Right lung (tissue), 5 donors: ENCODE data around the gene PROSER3. TPM values are rescaled to one million over a fixed set of nuclear protein-coding genes. Genes with fewer than 3 reads are reported as not detected.

ENCODE experiments used
- DNase-seq, 2 donors: peaks; one replicate each; pipeline ENCODE4 v3.0.0-alpha.2; 2013
- polyA plus RNA-seq, 5 donors: library from polyadenylated mRNA; unstranded; fragments of 120-200 nt; gene quantifications; one replicate each; pipeline versions ENCODE4 v1.2.1 to v1.2.3, GENCODE V29; 2013; ENCODE audit warnings: inconsistent platforms in 1 of 5, low replicate concordance in 1 of 5; ENCODE audit not compliant: insufficient read length in 5 of 5, insufficient read depth in 1 of 5

The PROSER3 gene
- polyA plus RNA-seq, 5 donors = 15.9 to 21.4 (median 20.2) TPM

DNA sequence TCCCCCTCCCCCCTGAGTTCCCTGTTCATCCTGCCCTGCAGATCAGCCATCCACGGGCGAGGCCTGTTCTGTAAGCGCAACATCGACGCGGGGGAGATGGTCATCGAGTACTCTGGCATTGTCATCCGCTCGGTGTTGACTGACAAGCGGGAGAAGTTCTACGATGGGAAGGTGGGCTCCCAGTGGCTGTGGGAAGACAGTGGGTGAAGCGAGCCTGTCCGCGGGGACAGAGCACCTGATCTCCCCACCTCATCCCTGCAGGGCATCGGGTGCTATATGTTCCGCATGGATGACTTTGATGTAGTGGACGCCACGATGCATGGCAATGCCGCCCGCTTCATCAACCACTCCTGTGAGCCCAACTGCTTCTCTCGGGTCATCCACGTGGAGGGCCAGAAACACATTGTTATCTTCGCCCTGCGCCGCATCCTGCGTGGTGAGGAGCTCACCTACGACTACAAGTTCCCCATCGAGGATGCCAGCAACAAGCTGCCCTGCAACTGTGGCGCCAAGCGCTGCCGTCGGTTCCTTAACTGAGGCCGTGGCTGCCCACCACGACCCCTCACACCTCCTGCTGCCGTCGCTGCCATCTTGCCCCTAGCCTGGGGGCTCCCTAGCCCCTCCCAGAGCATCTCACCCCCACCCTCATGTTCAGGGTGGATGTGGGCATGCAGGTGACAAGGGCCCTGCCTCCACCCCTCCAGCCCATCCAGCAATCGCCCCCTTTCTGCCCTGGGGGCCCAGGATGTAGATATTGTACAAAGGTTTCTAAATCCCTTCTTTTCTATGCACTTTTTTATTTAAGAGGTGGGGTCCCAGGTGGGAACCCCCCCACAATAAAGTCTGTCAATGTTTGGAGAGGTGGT lies 19.7 kb upstream of the PROSER3 start:
- DNase-seq = no peak

- no peak for DNase-seq
Observed at GRCh38 chr19:35738887-35739229, 19.1 kb upstream of the PROSER3 start.

- DNase-seq = no peak
Observed at GRCh38 chr19:35739275-35740107, 18.5 kb upstream of the PROSER3 start.

- DNase-seq = no peak
Observed at GRCh38 chr19:35740108-35740422, 17.9 kb upstream of the PROSER3 start.

- DNase-seq = peak; percentile 96 to 97
Observed at GRCh38 chr19:35740423-35741202, 17.4 kb upstream of the PROSER3 start.

DNA sequence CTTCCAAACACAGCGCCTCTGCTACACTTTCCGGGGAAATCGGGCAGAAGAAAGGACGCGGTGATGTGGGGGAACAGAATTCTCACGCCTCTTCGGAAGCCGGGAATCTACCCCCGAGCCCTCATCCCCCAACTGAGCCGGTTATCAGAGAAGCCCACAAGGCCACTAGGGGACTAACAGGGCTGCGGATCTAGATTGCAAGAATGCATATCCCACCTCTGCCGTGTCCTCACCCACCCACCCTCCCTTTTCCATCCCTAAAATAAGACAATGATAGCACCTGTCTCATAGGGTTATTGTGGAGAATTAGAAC lies 16.8 kb upstream of the PROSER3 start:
- no peak for DNase-seq

DNA sequence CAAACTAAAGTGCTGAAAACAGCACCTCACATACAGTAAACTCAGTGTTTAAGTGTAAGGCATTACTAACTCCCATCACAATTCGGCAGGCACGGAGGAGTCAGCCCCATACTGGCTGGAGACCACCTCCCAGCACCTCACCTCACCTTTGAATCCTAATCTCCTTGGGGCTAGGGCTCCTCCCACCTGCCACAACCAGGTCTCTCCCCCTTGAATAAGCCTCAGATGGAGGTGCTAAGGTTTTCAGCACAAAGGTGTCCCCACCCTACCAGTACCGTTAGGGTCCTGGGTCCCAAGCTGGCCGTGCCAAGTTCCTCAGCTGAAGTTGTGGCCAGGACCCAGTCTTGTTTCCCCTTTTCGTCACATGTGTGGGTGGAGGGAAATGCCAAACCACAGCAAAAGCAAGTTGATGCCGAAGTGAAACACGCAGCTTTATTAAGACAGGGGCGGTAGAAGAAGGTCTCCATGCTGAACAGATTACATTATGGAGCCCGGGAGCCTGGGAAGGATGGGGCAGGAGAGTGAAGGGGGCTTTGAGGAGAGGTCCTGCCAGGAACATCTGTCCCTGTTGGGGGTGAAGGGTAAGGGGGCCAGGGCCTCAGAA lies 15.8 kb upstream of the PROSER3 start, which contains the start of gene IGFLR1:
IGFLR1 (minus strand) TSS at position 332 of the 604 bp plus-strand sequence. CDS start 1,272 bp downstream, outside the sequence.
- no peak for DNase-seq

GRCh38 chr19:35743640-35744429 lies 14.1 kb upstream of the PROSER3 start:
- no peak for DNase-seq

DNA sequence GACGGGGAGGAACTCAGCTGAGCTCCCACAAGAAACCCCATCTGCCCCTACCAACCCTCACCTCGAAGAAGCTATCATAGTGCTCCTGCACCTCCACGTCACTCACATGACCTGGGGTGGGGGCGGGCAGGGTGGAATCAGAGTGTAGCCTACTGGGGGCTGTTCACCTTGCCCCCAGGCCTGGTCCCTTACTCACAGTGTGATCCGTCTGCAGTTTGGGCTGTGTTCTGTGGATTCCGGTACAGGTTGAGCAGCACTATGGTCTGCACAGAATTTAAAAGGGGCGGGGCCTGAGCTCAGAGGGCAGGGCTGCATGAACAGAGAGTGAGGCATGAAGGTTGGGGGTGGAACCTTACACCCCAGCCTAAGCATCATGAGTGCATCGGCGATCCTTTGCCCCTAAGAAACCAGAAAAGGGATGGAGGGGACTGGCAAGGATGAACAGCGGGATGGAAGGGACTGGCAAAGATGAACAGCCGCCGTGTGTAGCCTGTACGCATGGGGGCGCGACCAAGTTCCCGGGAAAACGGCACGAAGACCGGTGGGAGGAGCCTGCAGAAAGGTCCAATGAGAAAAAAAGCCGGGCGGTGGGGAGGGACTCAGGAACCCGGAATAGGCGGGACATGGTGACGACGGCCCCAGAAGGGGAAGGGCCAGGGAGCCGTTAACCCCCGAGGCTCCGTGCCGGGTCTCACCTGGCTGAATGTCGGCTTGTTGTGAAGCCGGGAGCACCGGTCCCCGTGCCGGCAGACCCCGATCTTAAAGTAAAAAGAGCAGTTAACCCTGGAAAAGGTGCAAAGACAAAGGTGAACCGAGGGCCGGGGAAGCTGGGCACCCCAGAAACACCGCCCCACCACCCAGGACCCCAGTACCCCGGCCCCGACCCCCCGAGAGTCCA lies 13.3 kb upstream of the PROSER3 start:
- DNase-seq = peak; percentile 90 to 93

- peak; percentile 99 to 100 for DNase-seq
Observed at GRCh38 chr19:35745328-35746086, 12.5 kb upstream of the PROSER3 start, which contains the start of the genes PSENEN and U2AF1L4. Gene PSENEN, plus strand, starts transcription at chr19:35745651. Its CDS starts 280 bp downstream, at chr19:35745931. Gene U2AF1L4, minus strand, starts transcription at chr19:35745418. Its CDS starts 27 bp downstream, at chr19:35745391.

- no peak for DNase-seq
Observed at GRCh38 chr19:35746087-35746462, 11.9 kb upstream of the PROSER3 start.

GRCh38 chr19:35746531-35746930 lies 11.4 kb upstream of the PROSER3 start:
- DNase-seq = no peak

GRCh38 chr19:35748106-35749020 lies 9.6 kb upstream of the PROSER3 start, which contains the start of gene LIN37:
Gene LIN37, plus strand, starts transcription at chr19:35748576. Its CDS starts 149 bp downstream, at chr19:35748725.
- peak; percentile 99 to 100 for DNase-seq

DNA sequence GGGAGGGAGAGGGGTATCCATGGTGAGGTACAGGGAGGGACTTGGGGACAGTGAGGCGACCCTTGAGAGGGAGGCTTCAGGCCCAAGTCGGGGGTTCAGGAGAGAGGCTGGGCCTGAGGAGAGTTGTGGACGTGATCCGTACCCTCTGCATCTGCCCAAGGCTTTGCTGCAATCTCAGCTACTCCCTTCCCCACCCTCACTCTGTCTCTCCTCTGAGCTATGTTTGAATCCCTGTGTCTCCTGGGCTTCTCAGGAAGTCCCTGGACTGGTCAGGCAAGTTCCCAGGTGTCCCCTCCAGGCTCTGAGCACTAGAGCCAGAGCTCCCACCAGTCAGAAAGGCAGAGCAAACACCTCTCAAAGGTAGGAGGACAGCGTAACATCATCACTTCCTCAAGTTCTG lies 7.8 kb upstream of the PROSER3 start:
- no peak for DNase-seq

- no peak for DNase-seq
Observed at GRCh38 chr19:35751839-35752745, 5.9 kb upstream of the PROSER3 start.

GRCh38 chr19:35752746-35753350 lies 5.1 kb upstream of the PROSER3 start:
- no peak for DNase-seq
